HG03060 (cell line): Measurements from ENCODE around the gene SLC12A1.

Experiments used
- ATAC-seq: cut with Tn5 transposase; IDR thresholded peaks from one replicate; pipeline ENCODE4 v1.9.1; 2021; ENCODE audit warnings: low read depth, moderate number of reproducible peaks; ENCODE audit not compliant: unreplicated experiment

The SLC12A1 gene

GRCh38 chr15:48340111-48340510, 134.0 kb downstream of the SLC12A1 start:
- ATAC-seq = no peak

- no peak for ATAC-seq
Measured at GRCh38 chr15:48343865-48344264, 137.8 kb downstream of the SLC12A1 start.

- no peak for ATAC-seq
Measured at GRCh38 chr15:48345516-48345915, 139.4 kb downstream of the SLC12A1 start.

GRCh38 chr15:48352474-48353072, 146.5 kb downstream of the SLC12A1 start:
- no peak for ATAC-seq
